ENCODE results near the gene FGF4. TPM values are rescaled to one million over a fixed set of nuclear protein-coding genes. Genes with fewer than 3 reads are reported as not detected.
A peak's percentile ranks its signal among the peaks of the same experiment; 100 is the strongest.

FGF4 gene
- total RNA-seq, 1 experiment from 2014 or later, result not detected

DNA sequence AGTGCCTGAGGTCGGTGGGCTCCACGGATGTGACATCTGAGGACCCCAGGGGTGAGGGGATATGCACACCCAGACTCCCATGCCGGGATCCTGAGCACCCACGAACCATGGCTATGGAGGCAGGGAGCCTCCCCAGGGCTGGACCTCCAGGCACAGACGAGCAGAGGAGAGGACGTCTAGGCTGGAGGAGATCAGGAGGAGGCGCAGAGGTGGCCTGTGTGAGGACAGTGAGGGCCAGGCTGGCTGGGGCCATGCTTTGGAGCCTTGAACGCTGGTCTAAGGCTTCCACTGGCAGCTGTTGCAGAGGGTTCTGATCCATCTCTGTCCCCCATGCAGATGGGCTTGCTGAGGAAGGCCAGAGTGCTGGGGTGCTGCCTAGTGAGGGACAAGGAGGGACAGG, 29.0 kb downstream of the FGF4 start:
- peaks cover 10% of the 10 kb centered on the region for H3K4me1 Mint-ChIP-seq (ENCODE audit: low read depth, unreplicated experiment)
- no peak overlapping the region for H3K4me3 Mint-ChIP-seq (ENCODE audit: low read depth, unreplicated experiment)
- no TSS peak for BruUV-seq (replicated peaks)
- H3K36me3 Mint-ChIP-seq (ENCODE audit: insufficient read depth, unreplicated experiment), result peaks cover 17% of the 10 kb centered on the region
- no peaks in the 10 kb centered on the region for H3K9me3 Mint-ChIP-seq (ENCODE audit: low read depth, unreplicated experiment)
- no peak overlapping the region for H3K27ac Mint-ChIP-seq (ENCODE audit: unreplicated experiment)
- CTCF ChIA-PET, result no interaction called here
- intact Hi-C loops (cut with micrococcal nuclease; ENCODE audit: unreplicated experiment), result no loop called here
- DNase-seq, result no peak
- H3K27me3 Mint-ChIP-seq (ENCODE audit: unreplicated experiment), result peaks cover 78% of the 10 kb centered on the region
- TF ChIP-seq, protein P1, sequence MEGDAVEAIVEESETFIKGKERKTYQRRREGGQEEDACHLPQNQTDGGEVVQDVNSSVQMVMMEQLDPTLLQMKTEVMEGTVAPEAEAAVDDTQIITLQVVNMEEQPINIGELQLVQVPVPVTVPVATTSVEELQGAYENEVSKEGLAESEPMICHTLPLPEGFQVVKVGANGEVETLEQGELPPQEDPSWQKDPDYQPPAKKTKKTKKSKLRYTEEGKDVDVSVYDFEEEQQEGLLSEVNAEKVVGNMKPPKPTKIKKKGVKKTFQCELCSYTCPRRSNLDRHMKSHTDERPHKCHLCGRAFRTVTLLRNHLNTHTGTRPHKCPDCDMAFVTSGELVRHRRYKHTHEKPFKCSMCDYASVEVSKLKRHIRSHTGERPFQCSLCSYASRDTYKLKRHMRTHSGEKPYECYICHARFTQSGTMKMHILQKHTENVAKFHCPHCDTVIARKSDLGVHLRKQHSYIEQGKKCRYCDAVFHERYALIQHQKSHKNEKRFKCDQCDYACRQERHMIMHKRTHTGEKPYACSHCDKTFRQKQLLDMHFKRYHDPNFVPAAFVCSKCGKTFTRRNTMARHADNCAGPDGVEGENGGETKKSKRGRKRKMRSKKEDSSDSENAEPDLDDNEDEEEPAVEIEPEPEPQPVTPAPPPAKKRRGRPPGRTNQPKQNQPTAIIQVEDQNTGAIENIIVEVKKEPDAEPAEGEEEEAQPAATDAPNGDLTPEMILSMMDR (IDR thresholded peaks at IDR 0.05; ENCODE audit: unreplicated experiment), result no peak

DNA sequence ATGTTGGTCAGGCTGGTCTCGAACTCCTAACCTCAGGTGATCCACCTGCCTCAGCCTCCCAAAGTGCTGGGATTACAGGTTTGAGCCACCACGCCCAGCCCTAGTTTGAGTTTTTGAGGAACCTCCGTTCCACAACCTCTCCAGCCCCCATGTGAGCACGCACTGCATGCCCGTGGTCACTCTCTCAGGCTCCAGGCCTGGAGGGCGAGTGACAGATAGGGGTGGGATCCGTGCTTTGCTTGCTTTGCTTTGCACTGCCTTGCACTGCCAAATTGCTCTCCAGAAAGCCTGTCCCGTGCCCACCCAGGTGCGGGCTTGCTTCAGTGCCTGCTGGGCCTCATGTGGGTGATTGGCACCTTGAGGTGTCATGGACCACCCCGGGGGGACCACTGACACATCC, 29.9 kb downstream of the FGF4 start:
- H3K36me3 Mint-ChIP-seq (ENCODE audit: insufficient read depth, unreplicated experiment), result peaks cover 9% of the 10 kb centered on the region
- TF ChIP-seq, protein P1 (IDR thresholded peaks at IDR 0.05; ENCODE audit: unreplicated experiment), result no peak
- intact Hi-C loops (cut with micrococcal nuclease; ENCODE audit: unreplicated experiment), result no loop called here
- H3K27ac Mint-ChIP-seq (ENCODE audit: unreplicated experiment), result no peak overlapping the region
- CTCF ChIA-PET, result interaction anchor here (0.7 kb wide), 2 partner anchors 13 to 394 kb away, joined by 3 to 4 read pairs; no protein-coding TSS in a partner anchor
- DNase-seq, result no peak
- no peak overlapping the region for H3K4me3 Mint-ChIP-seq (ENCODE audit: low read depth, unreplicated experiment)
- BruUV-seq (replicated peaks), result no TSS peak
- peaks cover 10% of the 10 kb centered on the region for H3K4me1 Mint-ChIP-seq (ENCODE audit: low read depth, unreplicated experiment)
- no peaks in the 10 kb centered on the region for H3K9me3 Mint-ChIP-seq (ENCODE audit: low read depth, unreplicated experiment)
- H3K27me3 Mint-ChIP-seq (ENCODE audit: unreplicated experiment), result peaks cover 78% of the 10 kb centered on the region

DNA sequence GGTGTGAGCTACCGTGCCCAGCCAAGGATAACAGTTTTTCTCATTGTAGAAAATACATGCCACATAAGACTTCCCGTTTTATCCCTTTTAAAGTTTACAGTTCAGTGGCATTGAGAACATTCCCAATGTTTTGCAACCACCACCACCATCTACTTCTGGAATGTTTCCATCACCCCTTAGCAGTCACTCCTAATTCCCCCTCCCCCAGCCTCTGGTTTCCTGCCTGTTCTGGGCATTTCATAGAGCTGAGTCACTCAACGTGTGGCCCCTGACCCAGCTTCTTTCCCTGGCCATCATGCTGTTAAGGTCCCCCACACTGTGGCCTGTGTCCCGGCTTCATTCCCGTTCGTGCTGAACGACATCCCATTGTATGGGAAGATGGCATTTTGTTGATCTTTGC, 30.7 kb downstream of the FGF4 start:
- H3K27ac Mint-ChIP-seq (ENCODE audit: unreplicated experiment), result no peak overlapping the region
- H3K4me3 Mint-ChIP-seq (ENCODE audit: low read depth, unreplicated experiment), result no peak overlapping the region
- H3K4me1 Mint-ChIP-seq (ENCODE audit: low read depth, unreplicated experiment), result peaks cover 10% of the 10 kb centered on the region
- H3K36me3 Mint-ChIP-seq (ENCODE audit: insufficient read depth, unreplicated experiment), result peaks cover 9% of the 10 kb centered on the region
- no peaks in the 10 kb centered on the region for H3K9me3 Mint-ChIP-seq (ENCODE audit: low read depth, unreplicated experiment)
- intact Hi-C loops (cut with micrococcal nuclease; ENCODE audit: unreplicated experiment), result no loop called here
- DNase-seq, result peak; percentile 22
- peaks cover 85% of the 10 kb centered on the region for H3K27me3 Mint-ChIP-seq (ENCODE audit: unreplicated experiment)
- BruUV-seq (replicated peaks), result no TSS peak
- CTCF ChIA-PET, result interaction anchor here (0.5 kb wide), 1 partner anchor 368 kb away, joined by 4 read pairs; no protein-coding TSS in a partner anchor
- TF ChIP-seq, protein P1 (IDR thresholded peaks at IDR 0.05; ENCODE audit: unreplicated experiment), result no peak

GRCh38 chr11:69734841-69735240, 40.3 kb downstream of the FGF4 start:
- Mint-ChIP-seq H3K36me3 (ENCODE audit: insufficient read depth, unreplicated experiment) (no peaks in the 10 kb centered on the region), H3K27me3 (ENCODE audit: unreplicated experiment) (peaks cover 77% of the 10 kb centered on the region), H3K27ac (ENCODE audit: unreplicated experiment) (no peak overlapping the region), H3K4me3 (ENCODE audit: low read depth, unreplicated experiment) (no peak overlapping the region), H3K9me3 (ENCODE audit: low read depth, unreplicated experiment) (no peaks in the 10 kb centered on the region), H3K4me1 (ENCODE audit: low read depth, unreplicated experiment) (peaks cover 11% of the 10 kb centered on the region)
- DNase-seq, result no peak
- BruUV-seq (replicated peaks), result no TSS peak
- CTCF ChIA-PET, result no interaction called here
- TF ChIP-seq, protein P1 (IDR thresholded peaks at IDR 0.05; ENCODE audit: unreplicated experiment), result no peak
- intact Hi-C loops (cut with micrococcal nuclease; ENCODE audit: unreplicated experiment), result no loop called here
